ENCODE data around the gene BANP. TPM values are rescaled to one million over a fixed set of nuclear protein-coding genes. Genes with fewer than 3 reads are reported as not detected.
"Not testable (repeated sequence)": the region's sequence is repeated elsewhere in the genome, so short reads cannot be mapped to it uniquely, and the experiment has no call there.

BANP gene
- total RNA-seq, 2 experiments from 2014 or later, result 26.8 to 31.0 TPM

DNA sequence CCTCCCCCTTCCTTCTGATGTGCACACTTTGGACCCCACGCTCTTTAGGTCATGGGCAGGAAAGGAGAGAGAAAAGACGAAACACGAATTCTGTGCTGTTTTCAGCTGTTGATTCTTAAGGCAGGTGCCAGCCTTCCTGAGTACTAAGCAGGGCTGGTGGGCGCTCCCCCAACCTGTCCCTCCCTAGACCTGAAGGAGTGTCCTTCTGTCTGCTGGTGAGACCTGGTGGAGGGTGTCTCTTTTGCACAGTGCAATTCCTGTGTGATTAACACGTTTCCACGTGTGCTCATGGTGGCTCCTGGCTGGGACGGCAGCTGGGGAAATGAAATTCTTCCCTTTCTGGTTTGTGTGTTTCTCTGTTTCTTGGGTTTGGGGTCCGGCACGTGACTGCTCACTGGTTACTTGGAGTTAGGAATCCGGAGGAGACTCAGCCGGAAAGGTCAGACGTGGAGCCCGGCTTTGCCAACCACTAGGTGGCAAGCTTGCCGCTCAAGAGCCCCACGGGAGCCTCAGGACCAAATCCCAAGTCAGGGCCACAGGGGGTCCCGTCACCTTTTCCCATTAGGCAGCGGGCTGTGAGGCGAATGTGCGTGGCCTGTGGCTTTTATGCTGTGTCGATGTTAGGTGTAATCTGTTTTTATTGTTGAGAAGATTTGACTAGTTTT is 32.0 kb downstream of the BANP start:
- POLR2A ChIA-PET, result not testable (repeated sequence)
- CTCF ChIA-PET, result interaction anchor here (1.6 kb wide), 1 partner anchor 27 kb away, joined by 3 read pairs; no protein-coding TSS in a partner anchor

DNA sequence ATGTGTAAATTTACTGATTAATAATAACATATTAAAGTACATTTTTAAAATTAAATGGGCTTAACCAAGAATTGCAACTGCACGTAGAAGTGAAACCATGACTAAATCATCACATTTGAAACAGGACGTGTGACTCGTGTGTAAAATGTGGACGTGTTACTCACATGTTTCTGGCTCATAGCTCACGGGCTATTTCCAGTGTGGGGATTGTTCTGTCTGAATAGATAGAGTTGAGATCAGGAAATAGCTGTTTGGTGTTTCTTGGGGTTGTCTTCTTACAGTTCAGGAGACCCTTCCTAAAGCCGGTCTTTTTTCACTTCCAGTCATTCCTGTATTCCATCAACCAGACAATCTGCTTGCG is 32.5 kb downstream of the BANP start:
- POLR2A ChIA-PET, result not testable (repeated sequence)
- CTCF ChIA-PET, result interaction anchor here (0.8 to 1.6 kb wide), 2 partner anchors 20 to 27 kb away, joined by 3 to 4 read pairs; no protein-coding TSS in a partner anchor

DNA sequence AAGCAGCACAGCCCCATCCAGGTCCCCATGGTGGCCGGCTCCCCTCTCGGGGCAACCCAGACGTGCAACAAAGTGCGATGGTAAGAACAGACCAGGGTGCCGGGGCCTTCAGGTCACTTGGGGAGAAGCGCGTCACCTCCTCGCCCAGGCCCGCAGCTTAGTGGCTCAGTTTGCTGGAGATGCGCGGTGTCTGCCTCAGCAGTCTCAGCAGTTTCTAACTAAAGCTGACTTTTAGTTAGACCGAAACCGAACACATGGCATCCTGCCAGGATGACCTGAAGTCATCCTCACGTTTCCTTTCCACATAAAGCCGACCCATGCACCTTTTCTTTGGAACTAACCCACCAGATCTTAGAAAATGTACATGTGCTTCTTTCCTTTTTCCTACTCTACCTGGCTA is 32.9 kb downstream of the BANP start:
- POLR2A ChIA-PET, result not testable (repeated sequence)
- CTCF ChIA-PET, result interaction anchor here (0.8 to 1.6 kb wide), 2 partner anchors 21 to 28 kb away, joined by 3 to 4 read pairs; no protein-coding TSS in a partner anchor

DNA sequence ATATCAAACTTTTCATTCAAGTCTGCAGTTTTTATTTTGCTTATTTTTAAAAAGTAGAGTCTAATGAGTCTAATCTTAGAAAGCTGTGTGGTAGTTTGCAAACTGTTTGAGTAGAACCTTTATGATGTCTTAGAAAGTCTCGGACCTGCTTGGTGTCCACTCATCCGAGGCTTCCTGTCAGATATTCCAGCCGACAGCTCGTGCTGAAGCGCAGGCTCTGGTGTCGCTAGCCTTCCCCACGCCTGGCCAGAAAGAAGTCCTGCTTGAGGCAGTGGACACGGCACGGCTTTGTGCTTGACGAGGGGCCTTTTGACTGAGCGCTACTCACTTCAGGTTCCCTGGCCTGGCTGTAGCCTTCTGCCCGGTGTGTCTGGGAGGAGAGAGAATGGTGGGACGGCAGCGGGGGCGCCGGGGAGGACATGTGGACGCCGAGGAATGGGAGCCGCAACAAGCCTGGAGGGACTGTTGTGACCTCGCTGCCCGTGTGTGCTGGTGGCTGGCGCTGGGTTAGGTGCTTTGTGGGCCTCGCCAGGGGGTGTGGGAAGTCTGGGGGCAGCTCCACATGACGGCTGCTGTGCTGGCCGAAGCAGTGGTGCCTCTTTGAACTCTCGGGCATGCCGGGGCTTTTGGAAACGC is 33.5 kb downstream of the BANP start:
- POLR2A ChIA-PET, result no interaction called here
- CTCF ChIA-PET, result no interaction called here

DNA sequence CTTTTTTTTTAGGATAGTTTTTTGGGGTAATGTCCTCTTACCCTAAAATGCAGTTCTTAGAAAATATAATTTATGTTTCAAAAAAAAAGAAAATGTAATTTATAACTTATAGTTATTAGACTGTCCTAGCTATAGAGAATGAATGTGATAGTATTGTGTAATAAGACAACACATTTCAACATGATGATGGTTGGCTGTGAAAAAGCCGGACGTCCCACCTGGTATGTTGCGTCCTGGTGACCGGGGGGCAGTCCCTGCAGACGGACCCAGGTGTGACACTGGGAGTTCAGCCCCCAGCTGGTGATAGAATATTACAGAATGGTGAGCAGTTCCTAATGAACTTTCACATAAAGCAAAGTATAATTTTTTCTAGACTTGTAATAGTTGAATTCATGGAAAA is 34.3 kb downstream of the BANP start:
- CTCF ChIA-PET, POLR2A ChIA-PET: not testable (repeated sequence)

DNA sequence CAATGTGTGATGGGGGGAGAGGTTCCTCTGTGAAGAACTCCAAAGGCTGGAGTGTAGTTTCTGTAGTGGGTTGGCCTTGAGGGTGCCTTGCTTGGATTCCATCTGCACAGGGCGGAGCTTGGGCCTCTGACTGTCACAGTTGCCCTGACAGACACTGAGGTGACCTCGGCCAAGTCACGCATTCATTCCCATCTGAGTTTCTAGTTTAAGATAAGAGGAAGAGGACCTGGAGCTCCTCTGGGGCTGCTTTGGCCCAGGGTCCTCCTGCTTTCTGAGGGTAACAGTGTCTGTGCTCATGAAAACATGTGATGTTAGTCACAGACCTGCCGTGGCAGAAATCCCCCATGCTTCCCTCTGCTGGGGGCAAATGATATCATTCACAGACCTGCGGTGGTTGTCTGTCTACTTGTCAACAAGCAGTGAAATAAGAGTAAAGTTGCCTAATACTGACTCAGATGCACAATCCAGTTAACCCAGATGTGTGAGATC is 35.2 kb downstream of the BANP start:
- POLR2A ChIA-PET, CTCF ChIA-PET: not testable (repeated sequence)

DNA sequence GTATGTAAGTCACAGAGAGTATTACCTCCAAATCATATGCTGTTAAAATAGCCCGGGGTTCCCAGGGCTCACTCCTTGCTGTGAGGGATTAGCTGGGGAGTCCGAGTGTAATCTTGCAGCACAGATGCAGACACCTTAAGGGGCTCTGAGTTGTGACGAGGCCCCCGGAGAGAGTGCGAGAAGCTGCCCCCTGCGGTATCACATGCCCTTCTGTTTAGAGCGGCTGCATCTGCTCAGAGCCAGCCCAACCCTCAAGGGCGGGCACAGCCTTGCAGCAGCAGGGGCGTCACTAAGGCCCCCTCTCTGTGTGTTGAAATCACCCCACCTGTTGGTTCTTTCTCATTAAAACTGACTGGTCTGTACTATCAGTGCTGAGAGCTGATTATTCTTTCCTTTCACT is 37.4 kb downstream of the BANP start:
- CTCF ChIA-PET, POLR2A ChIA-PET: not testable (repeated sequence)

DNA sequence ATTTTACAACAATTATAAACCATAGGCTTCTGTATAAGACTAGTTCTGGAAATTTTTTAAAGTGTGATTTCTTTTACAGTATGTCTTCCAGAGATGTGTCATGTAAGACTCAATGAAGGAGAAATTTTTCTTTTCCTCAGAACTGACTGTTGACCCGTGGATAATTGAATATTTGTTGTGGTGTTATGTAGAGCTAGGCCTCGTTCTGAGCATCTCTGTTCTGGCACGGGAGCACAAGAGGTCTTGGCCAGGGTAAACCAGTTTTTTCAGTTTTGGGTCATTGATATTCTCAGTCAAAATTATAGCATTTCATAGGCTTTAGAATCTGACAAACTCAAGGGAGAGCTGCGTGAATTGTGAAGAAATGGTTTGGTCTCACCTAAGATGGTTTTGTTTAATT is 39.0 kb downstream of the BANP start:
- POLR2A ChIA-PET, CTCF ChIA-PET: not testable (repeated sequence)

DNA sequence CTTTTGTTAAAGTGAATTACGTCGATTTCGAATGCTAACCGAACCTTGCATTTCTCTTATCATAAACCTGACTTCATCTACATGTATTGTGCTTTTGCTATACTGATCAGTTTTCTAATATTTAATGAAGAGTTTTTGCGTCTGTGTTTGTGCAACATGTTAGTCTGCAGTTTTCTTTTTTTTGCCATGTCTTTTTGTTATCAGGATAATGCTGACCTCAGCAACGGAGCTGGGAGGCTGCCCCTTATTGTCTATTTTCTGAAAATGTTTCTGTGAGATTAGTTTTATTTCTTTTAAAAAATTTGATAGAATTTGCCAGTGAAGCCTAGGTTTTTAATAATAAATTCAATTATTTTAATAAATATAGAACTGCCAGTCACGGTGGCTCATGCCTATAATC is 40.9 kb downstream of the BANP start:
- CTCF ChIA-PET, result interaction anchor here (0.7 kb wide), 1 partner anchor 469 kb away, joined by 3 read pairs; no protein-coding TSS in a partner anchor
- POLR2A ChIA-PET, result not testable (repeated sequence)

DNA sequence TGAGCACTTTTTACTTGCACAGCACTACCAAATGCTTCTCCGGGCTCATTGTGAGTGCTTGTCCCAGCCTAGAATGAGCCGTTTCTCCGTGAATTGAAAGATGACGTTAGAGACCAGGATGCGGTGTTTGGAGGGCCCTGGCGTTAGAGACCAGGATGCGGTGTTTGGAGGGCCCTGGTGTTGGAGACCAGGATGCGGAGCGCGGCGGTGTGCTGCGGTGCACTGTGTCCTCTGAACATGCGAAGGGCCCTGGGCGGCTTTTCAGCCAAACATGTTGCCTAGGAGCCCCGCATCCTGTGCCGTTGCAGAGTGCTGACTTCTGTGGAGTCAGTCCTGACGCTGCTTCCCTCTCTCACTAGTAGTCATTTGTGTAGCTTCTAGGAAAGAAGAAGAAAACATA is 42.7 kb downstream of the BANP start:
- ChIA-PET POLR2A (no interaction called here), CTCF (no interaction called here)

DNA sequence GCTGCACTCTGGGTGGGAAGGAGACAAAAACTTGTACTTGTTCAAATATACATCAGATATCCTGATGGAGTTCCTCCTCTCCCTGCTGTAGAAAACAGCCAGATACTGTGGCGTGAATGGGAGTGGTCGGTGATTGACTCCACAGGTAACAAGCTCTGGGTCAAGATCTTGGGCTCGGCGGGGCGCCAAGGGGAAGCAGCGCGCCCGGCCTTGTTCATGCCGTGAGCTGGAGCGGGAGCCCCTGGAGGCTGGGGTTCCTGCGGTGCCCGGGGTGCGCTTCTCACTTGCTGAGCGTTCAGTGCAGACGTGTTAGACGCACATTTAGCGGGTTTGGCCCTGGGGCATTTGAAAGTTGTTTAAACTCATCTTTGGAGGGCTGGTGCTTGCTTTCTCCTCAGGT is 44.4 kb downstream of the BANP start:
- POLR2A ChIA-PET, result no interaction called here
- CTCF ChIA-PET, result no interaction called here

DNA sequence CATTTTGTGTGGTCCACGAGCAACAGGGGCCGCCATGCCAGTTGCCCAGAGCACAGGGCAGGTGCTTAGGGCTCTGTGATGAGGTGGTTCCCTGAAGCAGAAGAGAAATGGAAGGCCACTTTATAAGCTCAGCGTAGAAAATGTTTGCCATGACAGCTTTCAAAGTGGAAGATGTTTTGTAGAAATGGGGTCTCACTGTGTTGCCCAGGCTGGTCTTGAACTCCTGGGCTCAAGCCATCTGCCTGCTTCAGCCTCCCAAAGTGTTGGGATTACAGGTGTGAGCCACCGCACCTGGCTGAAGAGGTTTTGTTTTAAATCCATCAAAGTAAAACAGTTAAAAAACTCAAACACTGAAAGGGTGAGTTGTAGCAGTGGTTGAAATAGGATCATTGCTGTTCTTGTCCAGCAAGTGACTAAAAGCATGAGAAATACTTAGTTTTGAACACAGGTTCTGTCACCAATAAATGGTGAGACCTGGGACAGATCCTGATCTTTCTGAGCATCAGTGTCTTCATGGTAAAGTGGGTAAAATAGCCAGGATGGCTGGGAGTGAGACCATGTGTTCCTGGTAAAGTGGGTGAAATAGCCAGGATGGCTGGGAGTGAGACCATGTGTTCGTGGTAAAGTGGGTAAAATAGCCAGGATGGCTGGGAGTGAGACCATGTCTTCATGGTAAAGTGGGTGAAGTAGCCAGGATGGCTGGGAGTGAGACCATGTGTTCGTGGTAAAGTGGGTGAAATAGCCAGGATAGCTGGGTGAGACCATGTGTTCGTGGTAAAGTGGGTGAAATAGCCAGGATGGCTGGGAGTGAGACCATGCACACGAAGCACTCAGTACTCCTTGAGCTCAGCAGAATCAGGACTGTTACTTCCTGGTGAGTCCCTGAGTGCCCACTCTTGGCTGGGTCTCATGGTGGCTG is 46.0 kb downstream of the BANP start:
- ChIA-PET CTCF (no interaction called here), POLR2A (no interaction called here)

DNA sequence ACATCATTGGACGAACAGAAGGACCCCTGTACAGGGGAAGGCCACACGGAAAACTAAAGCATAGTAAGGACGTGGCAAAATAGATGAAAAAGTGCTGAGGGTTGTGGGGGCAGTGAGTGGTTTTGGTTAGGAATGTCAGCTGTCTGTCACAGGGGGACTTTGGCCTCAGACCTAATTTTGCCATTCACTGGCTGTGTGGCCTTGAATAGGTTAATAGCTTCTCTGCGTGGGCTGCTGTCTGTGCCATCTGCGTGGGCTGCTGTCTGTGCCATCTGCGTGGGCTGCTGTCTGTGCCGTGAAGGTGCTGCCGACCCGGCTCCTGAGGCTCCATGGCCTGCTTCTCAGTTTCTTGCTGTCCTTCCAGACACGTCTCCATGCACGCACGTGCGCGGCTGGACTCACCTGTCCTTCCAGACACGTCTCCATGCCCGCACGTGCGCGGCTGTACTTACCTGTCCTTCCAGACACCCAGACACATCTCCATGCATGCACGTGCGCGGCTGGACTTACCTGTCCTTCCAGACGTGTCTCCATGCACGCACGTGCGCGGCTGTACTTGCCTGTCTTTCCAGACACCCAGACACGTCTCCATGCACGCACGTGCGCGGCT is 47.1 kb downstream of the BANP start:
- CTCF ChIA-PET, result not testable (repeated sequence)

DNA sequence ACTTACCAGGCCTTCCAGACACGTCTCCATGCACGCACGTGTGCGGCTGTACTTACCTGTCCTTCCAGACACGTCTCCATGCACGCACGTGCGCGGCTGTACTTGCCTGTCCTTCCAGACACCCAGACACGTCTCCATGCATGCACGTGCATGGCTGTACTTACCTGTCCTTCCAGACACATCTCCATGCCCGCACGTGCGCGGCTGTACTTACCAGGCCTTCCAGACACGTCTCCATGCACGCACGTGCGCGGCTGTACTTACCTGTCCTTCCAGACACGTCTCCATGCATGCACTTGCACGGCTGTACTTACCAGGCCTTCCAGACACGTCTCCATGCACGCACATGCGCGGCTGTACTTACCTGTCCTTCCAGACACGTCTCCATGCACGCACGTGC is 47.8 kb downstream of the BANP start:
- CTCF ChIA-PET, POLR2A ChIA-PET: not testable (repeated sequence)

More for the DNA sequence above, 47.1 kb downstream of the BANP start:
- POLR2A ChIA-PET, result not testable (repeated sequence)

DNA sequence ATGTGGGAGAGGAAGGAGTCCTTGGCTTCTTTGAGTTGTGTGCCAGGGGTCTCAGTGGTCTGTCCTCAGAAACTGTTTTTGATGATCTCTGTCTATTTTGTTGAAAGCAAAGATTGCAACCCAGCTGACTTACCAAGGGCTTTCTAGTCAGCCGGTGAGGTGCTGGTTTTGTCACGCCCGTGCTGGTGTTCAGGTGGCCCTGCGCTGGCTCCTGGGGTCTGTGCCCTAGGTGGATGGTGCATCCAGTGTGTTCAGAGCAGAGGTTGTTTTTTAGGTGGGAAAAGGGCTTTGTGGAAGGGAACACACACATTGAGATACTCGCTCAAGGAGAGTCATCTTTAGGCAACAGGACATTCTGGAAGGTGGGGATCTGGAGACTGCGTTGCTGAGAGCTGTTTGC is 51.0 kb downstream of the BANP start:
- POLR2A ChIA-PET, result no interaction called here
- CTCF ChIA-PET, result no interaction called here

DNA sequence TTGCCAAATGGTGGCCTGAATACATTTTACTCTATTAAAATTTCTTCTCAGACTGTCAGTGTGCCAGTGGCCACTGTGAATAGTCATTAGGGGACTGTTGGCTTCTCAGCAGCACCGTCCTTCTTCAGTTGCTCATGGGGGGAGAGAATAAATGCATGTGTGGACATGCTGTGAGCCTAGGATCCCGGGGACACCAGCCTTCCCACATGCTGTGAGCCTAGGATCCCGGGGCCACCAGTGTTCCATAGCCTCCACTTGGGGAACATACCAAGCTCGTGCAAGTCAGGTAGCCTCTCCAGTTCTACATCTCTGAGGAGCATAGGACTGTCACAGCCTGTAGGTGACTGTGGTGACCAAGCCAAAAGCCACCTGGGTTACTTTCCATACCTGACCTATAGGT is 51.5 kb downstream of the BANP start:
- ChIA-PET CTCF (no interaction called here), POLR2A (no interaction called here)

DNA sequence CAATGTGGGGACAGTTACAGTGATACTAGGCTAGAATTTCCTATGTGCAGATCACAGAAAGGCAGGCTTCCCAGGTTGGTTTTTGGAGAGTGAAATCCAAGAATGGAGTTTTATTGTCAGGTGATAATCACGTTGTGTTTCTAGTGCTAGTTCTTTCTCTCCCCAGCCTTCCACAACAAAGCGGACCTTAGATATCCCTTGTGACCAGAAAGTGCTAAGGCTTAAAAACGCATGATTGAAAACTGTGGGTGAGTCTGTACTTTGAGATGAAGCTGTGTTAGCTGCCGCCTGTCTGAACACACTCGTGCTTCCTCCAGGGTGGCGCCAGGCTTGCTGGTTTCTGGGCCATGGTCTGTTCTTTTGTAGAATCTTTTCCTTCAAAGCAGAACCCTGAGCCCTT is 52.1 kb downstream of the BANP start:
- CTCF ChIA-PET, result no interaction called here
- POLR2A ChIA-PET, result no interaction called here

DNA sequence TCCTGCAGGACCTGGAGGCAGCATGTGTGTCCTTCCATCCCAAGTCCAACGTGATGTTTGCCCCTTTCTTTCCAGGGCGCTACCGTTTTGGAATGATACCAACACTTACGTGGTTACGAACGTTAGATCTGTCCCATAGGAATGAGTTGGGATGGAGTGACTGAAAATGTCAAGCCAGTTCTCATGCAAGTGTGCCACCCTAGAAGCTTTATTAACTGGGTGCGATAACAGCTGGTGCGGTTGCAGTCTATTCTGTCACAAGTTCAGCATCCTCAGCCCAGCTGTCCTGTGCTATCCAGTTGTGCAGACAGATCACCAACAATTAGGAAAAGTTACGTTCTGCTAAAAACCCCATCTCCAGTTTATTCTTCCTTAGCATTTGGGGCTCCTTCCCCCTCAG is 52.5 kb downstream of the BANP start:
- ChIA-PET POLR2A (no interaction called here), CTCF (no interaction called here)

DNA sequence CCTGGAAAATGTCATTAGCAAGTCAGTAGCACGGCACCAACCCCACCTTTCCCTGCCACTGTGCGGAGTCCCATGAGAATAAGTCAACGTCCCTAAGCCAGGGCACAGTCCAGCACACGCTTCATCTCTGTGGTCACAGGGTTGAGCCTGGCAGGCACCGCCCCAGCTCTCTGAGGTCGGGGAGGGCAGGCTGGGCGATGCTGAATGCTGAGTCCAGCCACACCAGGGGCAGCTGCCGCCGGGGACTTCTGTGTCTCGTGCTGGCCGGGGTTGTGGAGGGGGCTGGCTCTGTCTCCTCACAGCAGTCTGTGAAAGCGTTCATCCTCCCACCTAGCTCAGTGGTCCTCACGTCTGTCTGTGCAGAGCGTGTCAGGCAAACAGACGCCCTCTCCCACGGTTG is 53.2 kb downstream of the BANP start:
- ChIA-PET CTCF (no interaction called here), POLR2A (no interaction called here)

DNA sequence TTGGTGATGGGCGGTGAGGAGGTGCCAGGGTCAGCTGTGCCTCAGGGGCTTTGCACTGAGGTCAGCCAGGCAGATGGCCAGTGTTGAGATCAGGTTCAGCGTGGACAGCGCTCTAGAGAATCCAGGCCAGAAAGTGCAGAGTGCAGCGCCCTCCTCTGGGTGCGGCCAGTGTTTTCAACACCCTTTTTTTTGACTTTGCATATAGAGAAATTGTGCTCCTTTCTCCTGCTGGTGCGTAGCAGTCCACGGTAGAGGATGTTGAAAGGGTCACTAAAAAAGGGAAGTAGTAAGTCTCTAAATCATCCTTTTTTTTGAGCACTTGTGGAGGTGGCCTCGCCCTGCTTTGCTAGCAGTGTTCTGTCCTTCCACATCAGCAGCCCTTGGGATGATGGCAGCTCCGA is 53.9 kb downstream of the BANP start:
- ChIA-PET CTCF (no interaction called here), POLR2A (no interaction called here)

DNA sequence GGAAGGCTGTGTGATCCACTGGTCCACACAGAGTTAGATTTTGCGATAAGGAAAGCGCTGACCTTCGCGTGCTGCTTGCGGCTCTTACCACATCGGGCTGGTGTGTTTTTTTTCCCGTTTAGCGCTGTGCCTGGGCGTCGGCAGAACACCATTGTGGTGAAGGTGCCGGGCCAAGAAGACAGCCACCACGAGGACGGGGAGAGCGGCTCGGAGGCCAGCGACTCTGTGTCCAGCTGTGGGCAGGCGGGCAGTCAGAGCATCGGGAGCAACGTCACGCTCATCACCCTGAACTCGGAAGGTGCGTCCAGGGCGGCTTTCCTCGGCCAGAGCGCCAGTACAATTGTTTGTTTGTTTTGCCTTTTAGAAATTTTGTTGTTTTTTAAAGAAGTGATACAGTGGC is 54.7 kb downstream of the BANP start:
- ChIA-PET CTCF (no interaction called here), POLR2A (no interaction called here)

Data from activated CD8-positive, alpha-beta memory T cell treated with anti-CD3 and anti-CD28 coated beads for 36 hours (primary cell).